ENCODE data around the gene SAMSN1. TPM values are rescaled to one million over a fixed set of nuclear protein-coding genes. Genes with fewer than 3 reads are reported as not detected.

SAMSN1 gene
- total RNA-seq, 1 donor from 2014 or later: 18.2 TPM

GRCh38 chr21:14488672-14489204 lies 57.4 kb downstream of the SAMSN1 start:
- H3K4me1 ChIP-seq: no peaks in the 10 kb centered on the region
- no peak overlapping the region for H3K4me3 ChIP-seq
- no peaks in the 10 kb centered on the region for H3K27me3 ChIP-seq
- TF ChIP-seq CTCF (IDR thresholded peaks at IDR 0.05): no peak
- ATAC-seq: no peak
- H3K36me3 ChIP-seq: peaks cover 3% of the 10 kb centered on the region
- no peak overlapping the region for H3K27ac ChIP-seq
- DNase-seq: no peak
- no peaks in the 10 kb centered on the region for H3K9me3 ChIP-seq
- intact Hi-C loops (cut with DNase I): no loop called here

- ATAC-seq: no peak
- Histone ChIP-seq H3K27ac (no peak overlapping the region), H3K4me3 (no peak overlapping the region), H3K36me3 (peaks cover 3% of the 10 kb centered on the region), H3K27me3 (no peaks in the 10 kb centered on the region), H3K9me3 (no peaks in the 10 kb centered on the region), H3K4me1 (no peaks in the 10 kb centered on the region)
- intact Hi-C loops (cut with DNase I): no loop called here
- no peak for DNase-seq
- no peak for TF ChIP-seq CTCF (IDR thresholded peaks at IDR 0.05)
These were observed 58.4 kb downstream of the SAMSN1 start for GRCh38 chr21:14487490-14488432.

DNA sequence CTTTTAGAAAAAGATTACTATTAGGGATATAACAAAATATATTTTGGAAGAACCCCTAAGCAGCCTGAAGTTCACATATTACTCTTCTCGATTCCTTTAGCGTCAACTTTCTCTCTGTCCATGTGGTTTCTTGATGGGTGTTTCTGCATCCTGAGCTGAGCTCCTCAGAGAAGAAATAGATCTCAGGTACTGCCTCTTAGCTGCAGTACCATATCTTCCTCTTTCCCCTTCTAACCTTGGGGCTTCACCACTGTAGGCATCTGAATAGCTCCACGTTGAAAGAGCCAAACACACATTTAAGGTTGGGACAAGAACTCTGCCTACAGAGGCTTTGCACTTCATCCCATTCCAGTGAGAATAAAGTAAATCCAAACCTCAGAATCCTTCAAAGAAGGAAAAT lies 59.2 kb downstream of the SAMSN1 start:
- no peaks in the 10 kb centered on the region for H3K27me3 ChIP-seq

DNA sequence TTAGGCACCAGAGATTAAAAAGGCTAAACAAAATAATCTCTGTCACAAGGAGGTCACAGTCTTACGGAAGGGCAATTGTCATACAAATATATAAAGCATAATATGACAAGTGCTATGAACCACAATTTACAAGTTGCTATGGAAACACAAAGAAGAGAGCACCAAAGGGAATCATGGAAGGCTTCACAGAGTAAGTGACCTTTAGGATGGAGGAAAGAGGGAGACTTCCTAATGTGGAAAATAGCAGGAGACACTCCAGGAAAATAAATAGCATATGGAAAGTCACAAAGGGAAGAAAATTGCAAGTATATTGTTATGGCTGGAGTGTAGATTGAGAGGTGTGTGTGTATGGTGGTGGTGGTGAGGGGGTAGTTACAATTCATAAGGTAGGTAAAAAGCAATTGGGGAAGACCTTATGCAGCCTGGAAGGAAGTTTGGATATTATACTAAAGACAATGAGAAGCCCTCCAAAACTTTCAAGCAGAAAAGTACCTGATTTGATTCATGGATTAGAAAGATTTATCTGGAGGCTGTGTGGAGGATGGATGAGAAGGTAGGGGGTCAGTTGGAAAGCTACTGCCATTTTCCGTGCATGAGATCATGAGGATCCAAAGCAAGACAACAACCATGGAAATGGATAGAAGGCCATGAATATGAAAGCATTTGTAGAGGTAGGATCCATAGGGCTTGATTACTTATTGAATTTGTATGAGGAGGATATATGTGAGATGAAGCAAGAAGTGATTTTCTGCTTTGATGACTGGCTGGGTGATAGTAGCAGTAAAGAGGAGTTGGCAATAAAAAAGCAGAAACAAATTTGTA lies 61.7 kb downstream of the SAMSN1 start:
- Histone ChIP-seq H3K27ac (no peak overlapping the region), H3K9me3 (no peaks in the 10 kb centered on the region), H3K36me3 (peaks cover 3% of the 10 kb centered on the region), H3K4me3 (no peak overlapping the region), H3K4me1 (peaks cover 3% of the 10 kb centered on the region), H3K27me3 (no peaks in the 10 kb centered on the region)
- intact Hi-C loops (cut with DNase I): no loop called here
- TF ChIP-seq CTCF (IDR thresholded peaks at IDR 0.05): no peak
- ATAC-seq (no peak), DNase-seq (no peak)

More for the DNA sequence above, 59.2 kb downstream of the SAMSN1 start:
- DNase-seq: no peak
- ATAC-seq: no peak
- H3K27ac ChIP-seq: no peak overlapping the region
- no peaks in the 10 kb centered on the region for H3K4me1 ChIP-seq
- H3K4me3 ChIP-seq: no peak overlapping the region
- H3K36me3 ChIP-seq: peaks cover 3% of the 10 kb centered on the region
- H3K9me3 ChIP-seq: no peaks in the 10 kb centered on the region
- intact Hi-C loops (cut with DNase I): no loop called here
- TF ChIP-seq CTCF (IDR thresholded peaks at IDR 0.05): no peak

DNA sequence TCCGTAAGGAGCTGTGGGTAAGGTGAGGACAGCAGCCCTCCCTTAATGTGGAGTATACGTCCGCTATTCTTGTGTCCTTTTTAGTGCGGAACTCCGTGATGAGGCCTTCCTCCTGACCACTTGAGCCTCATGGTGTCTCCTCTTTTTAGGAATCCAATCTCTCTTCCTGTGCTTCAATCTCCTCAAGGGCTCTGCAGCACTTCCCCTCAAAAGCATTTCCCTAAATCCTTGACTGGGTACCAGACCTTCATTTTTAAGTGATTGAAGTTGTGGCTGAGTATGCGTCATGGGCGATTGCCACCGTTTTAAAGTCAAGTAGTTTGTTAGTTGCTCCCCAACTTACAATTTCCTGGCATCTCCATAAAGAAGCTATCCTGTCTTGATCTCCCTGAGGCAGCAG lies 62.8 kb downstream of the SAMSN1 start:
- intact Hi-C loops (cut with DNase I): no loop called here
- Histone ChIP-seq H3K4me1 (peaks cover 3% of the 10 kb centered on the region), H3K27ac (no peak overlapping the region), H3K27me3 (no peaks in the 10 kb centered on the region), H3K4me3 (no peak overlapping the region), H3K36me3 (peaks cover 3% of the 10 kb centered on the region), H3K9me3 (no peaks in the 10 kb centered on the region)
- ATAC-seq: peak; percentile 37
- TF ChIP-seq CTCF (IDR thresholded peaks at IDR 0.05): no peak
- DNase-seq: no peak
